ENCODE data around the gene INTS4.
"Not testable (repeated sequence)": the region's sequence is repeated elsewhere in the genome, so short reads cannot be mapped to it uniquely, and the experiment has no call there.

Gene INTS4

GRCh38 chr11:77876045-77876444 is 118.4 kb downstream of the INTS4 start:
- DNase-seq: no peak

GRCh38 chr11:77874206-77874605 is 120.3 kb downstream of the INTS4 start:
- DNase-seq: no peak

GRCh38 chr11:77873345-77873744 is 121.1 kb downstream of the INTS4 start:
- no peak for DNase-seq

- no peak for DNase-seq
These were observed 122.6 kb downstream of the INTS4 start for GRCh38 chr11:77871855-77872254.

- no peak for DNase-seq
These were observed 125.7 kb downstream of the INTS4 start for GRCh38 chr11:77868744-77869143.

- no peak for DNase-seq
These were observed 128.1 kb downstream of the INTS4 start for GRCh38 chr11:77866336-77866735.

- no peak for DNase-seq
These were observed 128.7 kb downstream of the INTS4 start for GRCh38 chr11:77865805-77866204.

- not testable (repeated sequence) for DNase-seq
These were observed 133.0 kb downstream of the INTS4 start for GRCh38 chr11:77861444-77861843.

GRCh38 chr11:77857906-77858457 is 136.5 kb downstream of the INTS4 start:
- DNase-seq: not testable (repeated sequence)

- DNase-seq: no peak
These were observed 139.6 kb downstream of the INTS4 start for GRCh38 chr11:77854838-77855237.

- no peak for DNase-seq
These were observed 143.0 kb downstream of the INTS4 start for GRCh38 chr11:77851503-77851902.

- DNase-seq: not testable (repeated sequence)
These were observed 150.8 kb downstream of the INTS4 start for GRCh38 chr11:77843700-77844099.

- no peak for DNase-seq
These were observed 151.9 kb downstream of the INTS4 start for GRCh38 chr11:77842441-77843121.

- no peak for DNase-seq
These were observed 161.2 kb downstream of the INTS4 start for GRCh38 chr11:77833302-77833701.

- DNase-seq: no peak
These were observed 165.5 kb downstream of the INTS4 start for GRCh38 chr11:77828926-77829325.
